ENCODE data around the gene FOXK1. TPM values are rescaled to one million over a fixed set of nuclear protein-coding genes. Genes with fewer than 3 reads are reported as not detected.

The FOXK1 gene
- total RNA-seq, 1 experiment from 2014 or later: 50.8 TPM

- Histone ChIP-seq H3K9me3 (no peaks in the 10 kb centered on the region), H3K4me1 (no peaks in the 10 kb centered on the region; the same call in 1 of the 2 replicates), H3K36me3 (ENCODE audit: control insufficient read depth, insufficient read depth, low read length) (no peaks in the 10 kb centered on the region), H3K4me3 (ENCODE audit: low read depth, low read length) (no peak overlapping the region), H3K27me3 (replicated peaks; ENCODE audit: control insufficient read depth, insufficient read depth, low read length) (no peaks in the 10 kb centered on the region)
- intact Hi-C loops (cut with micrococcal nuclease; ENCODE audit: unreplicated experiment): no loop called here
- Mint-ChIP-seq H3K4me3 (ENCODE audit: unreplicated experiment) (no peak overlapping the region), H3K4me1 (ENCODE audit: low read depth, unreplicated experiment) (peaks cover 12% of the 10 kb centered on the region), H3K27me3 (ENCODE audit: insufficient read depth, unreplicated experiment) (no peaks in the 10 kb centered on the region), H3K27ac (ENCODE audit: unreplicated experiment) (no peak overlapping the region), H3K36me3 (ENCODE audit: insufficient read depth, unreplicated experiment) (peaks cover 33% of the 10 kb centered on the region), H3K9me3 (ENCODE audit: unreplicated experiment) (no peaks in the 10 kb centered on the region)
- POLR2A ChIA-PET: no interaction called here
- BruUV-seq (replicated peaks): no TSS peak
- DNase-seq: no peak
- no peak for TF ChIP-seq CTCF (IDR thresholded peaks at IDR 0.05; ENCODE audit: insufficient read depth in 1 of 2, low read depth in 1 of 2, low read length in 1 of 2, severe bottlenecking in 1 of 2, unreplicated experiment in 1 of 2)
- CTCF ChIA-PET: no interaction called here
Observed at GRCh38 chr7:4687956-4688355, 5.9 kb downstream of the FOXK1 start.

GRCh38 chr7:4689151-4689550 is 7.1 kb downstream of the FOXK1 start:
- BruUV-seq (replicated peaks): no TSS peak
- Mint-ChIP-seq H3K36me3 (ENCODE audit: insufficient read depth, unreplicated experiment) (peaks cover 31% of the 10 kb centered on the region), H3K27ac (ENCODE audit: unreplicated experiment) (no peak overlapping the region), H3K9me3 (ENCODE audit: unreplicated experiment) (no peaks in the 10 kb centered on the region), H3K4me1 (ENCODE audit: low read depth, unreplicated experiment) (peaks cover 7% of the 10 kb centered on the region), H3K4me3 (ENCODE audit: unreplicated experiment) (no peak overlapping the region), H3K27me3 (ENCODE audit: insufficient read depth, unreplicated experiment) (no peaks in the 10 kb centered on the region)
- Histone ChIP-seq H3K4me3 (ENCODE audit: low read depth, low read length) (no peak overlapping the region), H3K36me3 (ENCODE audit: control insufficient read depth, insufficient read depth, low read length) (no peaks in the 10 kb centered on the region; the same call in 1 of the 2 replicates), H3K27me3 (replicated peaks; ENCODE audit: control insufficient read depth, insufficient read depth, low read length) (no peaks in the 10 kb centered on the region), H3K9me3 (no peaks in the 10 kb centered on the region), H3K4me1 (no peaks in the 10 kb centered on the region)
- no peak for TF ChIP-seq CTCF (IDR thresholded peaks at IDR 0.05; ENCODE audit: insufficient read depth in 1 of 2, low read depth in 1 of 2, low read length in 1 of 2, severe bottlenecking in 1 of 2, unreplicated experiment in 1 of 2)
- DNase-seq: no peak
- intact Hi-C loops (cut with micrococcal nuclease; ENCODE audit: unreplicated experiment): no loop called here
- ChIA-PET POLR2A (no interaction called here), CTCF (no interaction called here)

- H3K27me3 Mint-ChIP-seq (ENCODE audit: insufficient read depth, unreplicated experiment): no peaks in the 10 kb centered on the region
- Histone ChIP-seq H3K36me3 (ENCODE audit: control insufficient read depth, insufficient read depth, low read length) (no peaks in the 10 kb centered on the region; the same call in 1 of the 2 replicates), H3K4me3 (ENCODE audit: low read depth, low read length) (no peak overlapping the region), H3K27me3 (replicated peaks; ENCODE audit: control insufficient read depth, insufficient read depth, low read length) (no peaks in the 10 kb centered on the region), H3K9me3 (no peaks in the 10 kb centered on the region), H3K4me1 (no peaks in the 10 kb centered on the region)
- no TSS peak for BruUV-seq (replicated peaks)
- ChIA-PET CTCF (no interaction called here), POLR2A (no interaction called here)
- H3K36me3 Mint-ChIP-seq (ENCODE audit: insufficient read depth, unreplicated experiment): peaks cover 32% of the 10 kb centered on the region
- no peaks in the 10 kb centered on the region for H3K9me3 Mint-ChIP-seq (ENCODE audit: unreplicated experiment)
- no peak overlapping the region for H3K27ac Mint-ChIP-seq (ENCODE audit: unreplicated experiment)
- H3K4me3 Mint-ChIP-seq (ENCODE audit: unreplicated experiment): no peak overlapping the region
- intact Hi-C loops (cut with micrococcal nuclease; ENCODE audit: unreplicated experiment): no loop called here
- DNase-seq: no peak
- TF ChIP-seq CTCF (IDR thresholded peaks at IDR 0.05; ENCODE audit: insufficient read depth in 1 of 2, low read depth in 1 of 2, low read length in 1 of 2, severe bottlenecking in 1 of 2, unreplicated experiment in 1 of 2): no peak
- H3K4me1 Mint-ChIP-seq (ENCODE audit: low read depth, unreplicated experiment): peaks cover 1% of the 10 kb centered on the region
Observed at GRCh38 chr7:4689668-4690067, 7.6 kb downstream of the FOXK1 start.

All from Caco-2 (cell line).